GM12875 (cell line): Measurements from ENCODE around the gene SIRT3.

ENCODE experiments used
- H3K4me3 ChIP-seq: one replicate; pipeline ENCODE4 v1.5.1; 2011; ENCODE audit warnings: low read depth, low read length, control low read depth
- CTCF ChIP-seq: IDR thresholded peaks from 2 replicates; pipeline ENCODE4 v1.5.1; 2011; ENCODE audit warnings: low read depth, mild to moderate bottlenecking, control low read depth, inconsistent platforms, low read length, moderate library complexity, borderline replicate concordance; ENCODE audit not compliant: insufficient read depth

SIRT3 gene

GRCh38 chr11:235997-236773, at the start of gene SIRT3:
Gene SIRT3 (minus strand): TSS chr11:236342. CDS start chr11:236328, 14 bp downstream.
- no peak for TF ChIP-seq CTCF
- peak within 1 kb of the TSS; percentile 85 for H3K4me3 ChIP-seq

- H3K4me3 ChIP-seq: no peak overlapping the region
- TF ChIP-seq CTCF: no peak
Measured at GRCh38 chr11:285894-286220, 49.7 kb upstream of the SIRT3 start.

- H3K4me3 ChIP-seq: no peak overlapping the region
- no peak for TF ChIP-seq CTCF
Measured at GRCh38 chr11:285021-285893, 49.1 kb upstream of the SIRT3 start.

- no peak overlapping the region for H3K4me3 ChIP-seq
Measured at GRCh38 chr11:284105-285020, 48.2 kb upstream of the SIRT3 start.

GRCh38 chr11:283405-284104, 47.4 kb upstream of the SIRT3 start:
- no peak overlapping the region for H3K4me3 ChIP-seq
- no peak for TF ChIP-seq CTCF

More at GRCh38 chr11:284105-285020, 48.2 kb upstream of the SIRT3 start:
- TF ChIP-seq CTCF: no peak

GRCh38 chr11:282630-283360, 46.7 kb upstream of the SIRT3 start:
- no peak for TF ChIP-seq CTCF

More at GRCh38 chr11:282630-283360, 46.7 kb upstream of the SIRT3 start:
- H3K4me3 ChIP-seq: no peak overlapping the region
